CD4-positive, alpha-beta T cell treated with Interleukin-17A for 4 hours (primary cell): Measurements from ENCODE around the gene SFTPB.
"Not testable (repeated sequence)": the region's sequence is repeated elsewhere in the genome, so short reads cannot be mapped to it uniquely, and the experiment has no call there.

ENCODE experiments used
- DNase-seq: peaks from one replicate; pipeline ENCODE4 v3.0.0-alpha.2; 2020; ENCODE audit warnings: mixed read lengths

The SFTPB gene

DNA sequence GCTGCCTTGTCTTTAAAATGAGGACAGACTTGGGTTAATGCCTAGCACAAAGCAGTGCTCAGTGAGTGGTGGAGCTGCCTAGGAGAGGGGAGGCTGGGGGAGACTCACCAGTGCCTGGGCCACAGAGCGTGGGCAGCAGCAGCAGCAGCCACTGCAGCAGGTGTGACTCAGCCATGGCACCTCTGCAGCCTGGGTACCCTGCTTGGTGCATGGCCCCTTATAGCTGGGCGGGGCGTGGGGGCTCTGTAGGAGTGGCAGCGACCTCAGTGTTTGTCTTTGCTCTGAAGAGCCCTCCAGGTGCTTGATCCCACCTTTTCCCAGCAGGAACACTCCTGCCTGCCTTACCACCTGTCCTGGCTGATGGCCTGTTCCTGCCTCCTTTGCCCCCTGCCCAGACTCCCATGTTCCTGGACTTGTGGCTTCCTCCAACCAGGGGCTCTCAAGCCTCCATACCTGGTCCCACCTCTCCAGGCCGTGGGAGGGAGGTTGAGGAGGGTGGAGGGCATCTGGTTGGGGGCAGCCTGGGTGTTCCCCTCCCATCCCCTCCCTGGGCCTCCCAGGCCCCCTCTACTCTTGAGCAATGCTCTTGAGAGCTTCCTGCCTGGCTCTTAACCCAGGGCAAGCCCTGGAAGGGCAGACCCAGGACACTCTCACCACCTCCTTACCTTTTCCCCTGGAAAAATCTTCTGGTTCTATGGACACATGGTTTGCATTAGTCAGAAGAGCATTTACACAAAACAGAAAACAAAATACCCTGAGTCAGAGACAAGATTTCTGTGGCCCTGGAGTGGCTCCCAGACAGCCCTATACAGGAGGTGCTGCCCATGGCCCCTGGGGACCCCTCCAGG lies at the start of gene SFTPB:
TSS of gene SFTPB (minus strand) at position 191 of the 848 bp plus-strand sequence. CDS start at position 175, 16 bp downstream.
- DNase-seq: no peak

DNA sequence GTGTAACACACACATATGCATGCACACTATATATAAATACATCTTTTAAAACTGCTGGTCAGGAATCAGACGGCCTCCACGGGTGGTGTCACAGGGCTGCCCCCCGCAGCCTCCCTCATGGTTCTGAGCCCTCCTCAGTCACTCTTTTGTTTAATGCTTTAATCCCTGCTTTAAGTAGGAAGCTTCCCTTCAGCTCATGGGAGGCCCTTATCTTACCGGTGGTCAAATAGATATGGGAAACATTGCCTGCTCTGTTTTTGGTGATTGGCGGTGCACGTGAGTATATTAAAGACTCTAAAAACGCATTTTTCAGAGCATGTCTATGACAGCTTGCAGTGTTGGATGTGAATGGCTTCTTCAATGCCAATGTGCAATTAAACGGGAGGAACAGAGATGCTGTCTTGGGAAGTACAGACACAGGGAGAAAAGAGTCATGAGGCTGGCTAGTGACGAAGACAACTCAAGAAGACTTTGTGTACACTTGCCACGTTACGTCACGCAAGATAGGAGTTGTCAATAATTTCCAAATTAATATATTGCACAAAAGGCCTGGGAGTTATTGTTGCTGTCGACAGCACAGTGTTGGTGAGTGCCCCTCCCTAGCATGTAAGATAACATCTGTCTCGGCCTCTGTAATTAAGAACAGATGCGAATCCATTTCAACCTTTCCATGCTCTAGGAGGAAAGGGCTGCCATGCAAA lies 49.5 kb upstream of the SFTPB start:
- DNase-seq: no peak

DNA sequence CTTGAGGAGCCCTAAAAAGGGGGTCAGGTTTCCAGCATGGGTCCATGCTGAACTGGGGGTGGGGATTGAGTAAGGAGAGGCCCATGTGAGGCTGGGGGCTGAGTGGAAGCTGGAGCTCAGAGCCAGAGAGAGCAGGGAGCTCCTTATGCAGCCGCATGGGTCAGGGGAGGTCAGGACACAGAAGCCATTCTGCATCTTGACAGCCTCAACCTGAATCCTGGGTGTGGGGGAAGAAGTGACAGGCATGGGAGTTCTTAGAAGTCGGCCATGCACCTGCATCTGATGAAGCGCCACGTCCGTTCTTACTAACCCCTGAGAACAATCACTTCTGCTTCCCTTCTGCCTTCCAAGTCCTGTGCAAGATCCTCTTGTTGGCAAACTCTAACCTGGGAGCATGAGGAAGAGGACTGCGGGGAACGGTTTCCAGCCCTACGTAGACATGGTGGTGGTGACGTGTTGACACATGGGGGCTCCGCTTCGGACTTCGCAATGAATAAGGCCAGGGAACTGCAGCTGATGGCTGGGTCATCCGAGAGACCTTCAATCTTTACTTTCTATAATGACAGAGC lies 48.4 kb upstream of the SFTPB start:
- DNase-seq: no peak

GRCh38 chr2:85714841-85715240 lies 46.8 kb upstream of the SFTPB start:
- no peak for DNase-seq

GRCh38 chr2:85714421-85714820 lies 46.4 kb upstream of the SFTPB start:
- not testable (repeated sequence) for DNase-seq

DNA sequence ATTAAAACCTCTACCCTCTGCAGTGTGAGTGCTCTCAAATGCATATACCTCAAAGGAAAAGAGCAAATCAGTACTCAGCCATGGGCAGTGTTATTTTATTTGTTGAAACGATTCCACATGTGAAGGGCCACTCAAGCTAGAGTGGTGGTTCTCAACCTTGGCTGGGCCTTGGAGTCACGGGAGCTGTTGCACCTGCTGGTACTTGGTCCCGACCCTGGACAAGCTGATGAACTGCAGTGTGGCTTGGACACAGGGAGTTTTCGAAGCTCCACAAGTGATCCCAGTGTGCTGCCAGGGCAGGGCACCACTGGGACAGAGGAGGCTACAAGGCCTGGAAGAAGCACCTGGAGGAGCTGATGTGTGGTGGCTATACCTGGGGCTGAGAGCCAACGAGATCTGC lies 45.8 kb upstream of the SFTPB start:
- DNase-seq: no peak

DNA sequence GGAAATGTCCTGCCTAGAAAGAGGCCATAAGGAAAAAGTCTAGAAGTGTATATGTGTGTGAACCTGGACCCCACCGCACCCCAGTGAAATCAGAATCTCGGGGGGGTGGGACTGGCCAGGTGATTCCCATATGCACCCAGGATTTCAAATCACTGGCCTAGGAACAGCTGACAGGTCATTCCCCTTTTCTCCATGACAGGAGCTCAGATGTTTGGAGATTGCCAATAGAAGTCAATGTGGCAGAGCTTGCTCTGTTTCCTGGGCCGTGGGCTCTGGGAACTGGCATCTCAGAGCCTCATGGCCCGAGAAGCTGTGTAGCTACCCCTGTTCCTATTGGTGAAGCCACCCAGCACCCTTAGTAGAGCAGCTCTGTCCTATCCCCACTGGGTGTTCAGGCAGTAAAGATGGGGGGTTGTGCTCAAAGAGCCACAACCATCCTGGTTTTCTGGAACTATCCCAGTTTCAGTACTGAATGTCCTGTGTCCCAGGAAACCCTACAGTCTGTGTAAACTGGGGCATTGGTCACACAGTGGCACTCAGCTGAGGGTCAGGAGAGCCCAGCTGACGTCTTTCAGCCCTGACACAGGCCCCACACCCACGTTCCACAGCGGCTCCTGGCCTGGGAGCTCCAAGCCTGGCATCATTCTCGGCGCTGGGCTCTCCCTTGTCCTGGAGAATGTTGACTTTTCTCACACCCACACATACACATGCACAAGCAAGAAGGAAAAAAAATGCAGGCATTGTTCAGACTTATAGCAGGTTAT lies 45.0 kb upstream of the SFTPB start:
- no peak for DNase-seq

GRCh38 chr2:85712336-85712735 lies 44.3 kb upstream of the SFTPB start:
- DNase-seq: no peak

GRCh38 chr2:85711578-85712060 lies 43.6 kb upstream of the SFTPB start:
- DNase-seq: no peak

DNA sequence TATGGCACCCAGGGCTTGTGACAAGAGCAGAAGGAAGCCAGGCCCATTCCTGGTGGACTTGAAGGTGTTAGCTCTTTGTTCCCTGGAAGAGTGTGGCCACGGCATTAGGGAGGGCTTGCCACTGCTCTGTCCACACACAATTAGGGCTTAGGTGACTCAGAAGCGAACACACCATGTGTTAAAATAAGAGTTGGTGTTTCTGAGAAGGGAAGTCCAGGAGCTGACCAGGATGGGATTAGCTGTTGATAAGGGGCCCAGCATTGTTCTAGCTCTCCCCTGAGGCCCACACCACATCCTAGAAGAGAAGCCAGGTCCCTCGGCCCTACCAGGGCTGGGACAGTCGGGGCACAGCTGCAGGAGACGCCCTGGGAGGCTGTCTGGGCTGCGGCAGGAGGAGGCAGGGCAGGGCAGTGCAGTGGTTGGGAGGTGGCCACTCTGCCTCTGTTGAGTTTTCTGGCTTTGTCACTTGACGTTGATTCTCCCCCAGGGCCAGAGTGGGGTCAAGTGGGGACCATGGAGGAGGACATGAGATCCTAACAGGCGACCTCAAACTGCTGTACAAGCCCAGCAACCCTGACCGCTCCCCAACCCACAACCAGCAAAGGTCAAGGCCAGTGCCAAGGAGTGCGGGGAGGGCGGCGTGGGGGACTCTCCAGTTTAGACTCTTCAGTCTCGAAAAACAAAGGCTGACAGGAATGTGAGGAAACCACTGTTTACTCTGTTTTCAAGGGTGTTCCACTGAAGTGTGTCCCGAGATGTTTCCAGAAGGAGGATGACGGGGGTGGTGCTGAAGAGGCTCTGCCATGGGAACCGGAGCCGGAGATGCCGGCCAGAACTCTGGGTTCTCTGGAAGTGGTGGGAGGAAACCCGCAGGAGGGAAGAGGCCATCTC lies 42.9 kb upstream of the SFTPB start:
- DNase-seq: no peak

DNA sequence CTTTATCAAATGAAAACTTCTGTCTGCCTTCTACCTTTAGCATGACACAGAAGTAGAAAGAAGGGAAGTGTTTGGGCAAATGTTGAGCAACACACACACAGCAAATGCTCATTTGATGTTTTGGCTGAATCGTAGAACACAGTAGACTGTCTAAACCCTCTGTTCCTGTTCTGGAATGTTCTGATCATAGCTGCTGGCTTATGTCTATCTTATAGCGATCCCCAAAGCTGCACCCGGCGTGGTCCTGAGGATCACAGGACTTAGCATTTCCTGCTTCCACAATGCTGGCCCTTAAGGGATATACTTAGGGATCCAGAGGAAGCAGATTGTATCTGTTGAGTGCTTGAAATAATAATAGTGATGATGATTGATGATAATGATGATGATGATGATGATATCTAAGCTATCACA lies 41.4 kb upstream of the SFTPB start:
- no peak for DNase-seq

GRCh38 chr2:85708641-85709040 lies 40.6 kb upstream of the SFTPB start:
- DNase-seq: no peak

- DNase-seq: peak; percentile 70
Observed at GRCh38 chr2:85707304-85707703, 39.3 kb upstream of the SFTPB start.

DNA sequence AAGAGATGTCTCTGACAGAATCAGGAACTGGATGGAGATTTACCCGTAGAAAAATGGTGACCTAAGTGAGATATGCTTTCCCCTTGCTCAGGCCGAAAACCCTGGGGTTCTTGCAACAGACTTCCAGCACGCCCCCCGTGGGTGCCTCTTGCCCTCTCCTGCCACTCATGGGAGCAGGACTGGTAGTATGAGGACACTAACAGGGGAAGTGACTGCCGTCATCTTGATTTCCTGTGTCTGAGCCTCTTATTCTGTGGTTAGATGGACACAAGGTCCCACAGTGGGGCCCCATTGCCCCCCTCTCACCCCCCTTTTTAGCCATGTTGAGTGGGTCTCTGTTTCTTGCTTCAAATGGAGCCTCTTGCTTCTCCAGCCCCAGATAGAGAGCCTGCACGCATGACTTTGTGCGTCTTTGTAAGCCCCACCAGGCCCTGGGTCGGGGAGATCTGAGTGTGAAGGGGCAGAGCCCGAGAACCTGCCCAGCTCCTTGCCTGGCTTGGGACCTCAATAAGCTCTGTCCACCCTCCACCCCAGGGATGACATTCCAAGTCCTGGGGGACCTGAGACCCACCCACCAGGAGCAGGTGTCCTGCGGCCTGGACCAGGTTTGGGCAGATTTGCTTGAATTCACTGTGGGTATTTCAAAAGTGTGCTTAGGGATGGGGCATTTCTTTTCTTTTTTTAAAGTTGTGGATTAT lies 38.7 kb upstream of the SFTPB start:
- no peak for DNase-seq

DNA sequence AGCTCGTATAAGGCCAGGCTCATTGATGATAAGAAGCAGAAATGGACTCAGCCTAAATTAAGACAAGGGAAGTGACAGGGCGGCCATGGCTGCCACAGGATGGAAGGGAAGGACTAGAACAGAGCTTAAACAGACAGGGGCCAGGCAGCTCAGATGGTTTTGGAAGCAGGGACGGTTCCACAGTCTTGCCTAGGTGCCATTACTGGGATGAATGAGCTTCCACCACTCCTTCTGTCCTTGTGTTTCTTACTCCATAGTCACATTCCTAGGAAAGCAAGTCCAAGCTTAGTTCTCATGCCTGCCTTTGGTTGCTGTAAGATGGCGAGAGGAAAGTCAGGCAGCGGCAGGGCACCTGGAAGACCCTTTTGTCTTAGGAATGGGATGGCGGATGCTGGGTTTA lies 38.1 kb upstream of the SFTPB start:
- DNase-seq: no peak

DNA sequence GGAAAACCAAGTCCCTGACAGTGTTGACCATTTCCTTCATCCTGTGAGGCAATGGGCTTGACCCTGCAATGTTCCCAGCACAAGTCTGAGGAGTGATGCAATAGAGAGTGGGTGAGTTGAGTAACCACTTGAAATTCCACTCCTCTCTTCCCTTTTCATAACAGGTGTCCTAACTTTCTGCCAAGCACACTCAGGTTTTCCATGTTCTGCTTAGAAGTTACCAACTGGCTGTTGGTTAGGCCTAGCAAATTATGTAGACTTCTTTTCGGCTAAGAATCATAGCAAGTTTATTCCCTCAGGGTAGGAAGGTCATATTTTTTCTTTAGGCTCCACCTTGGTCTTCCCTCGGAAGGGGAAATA lies 37.7 kb upstream of the SFTPB start:
- no peak for DNase-seq

- no peak for DNase-seq
Observed at GRCh38 chr2:85704800-85705679, 37.0 kb upstream of the SFTPB start.

GRCh38 chr2:85704038-85704437 lies 36.0 kb upstream of the SFTPB start:
- DNase-seq: no peak

DNA sequence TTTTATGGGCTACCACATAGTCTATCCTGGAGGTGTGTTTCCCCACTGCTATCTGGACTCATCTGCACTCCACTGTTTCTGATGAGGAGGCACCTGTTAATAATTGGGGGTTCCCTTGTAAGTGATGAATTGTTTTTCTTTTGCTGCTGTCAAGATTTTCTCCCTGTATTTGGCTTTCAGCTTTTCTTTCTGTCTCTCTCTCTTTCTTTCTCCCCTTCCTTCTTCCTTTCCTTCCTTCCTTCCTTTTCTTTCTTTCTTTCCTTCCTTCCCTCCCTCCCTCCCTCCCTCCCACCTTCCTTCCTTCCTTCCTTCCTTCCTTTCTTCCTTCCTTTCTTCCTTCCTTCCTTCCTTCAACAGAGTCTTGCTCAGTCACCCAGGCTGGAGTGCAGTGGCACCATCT lies 35.3 kb upstream of the SFTPB start:
- no peak for DNase-seq

- DNase-seq: no peak
Observed at GRCh38 chr2:85702800-85703199, 34.8 kb upstream of the SFTPB start.
